B cell (primary cell): ENCODE data around the gene ACAD10. TPM values are rescaled to one million over a fixed set of nuclear protein-coding genes. Genes with fewer than 3 reads are reported as not detected.

Experiments
- ATAC-seq: fragments of 200-7000 bp; cut with Tn5 transposase; one replicate; pipeline ENCODE4 v1.10.0; 2021; ENCODE audit warnings: low read depth, mild to moderate bottlenecking, moderate number of reproducible peaks, moderate library complexity
- CTCF ChIA-PET: fragments of 350-600 bp; sonication (Branson Sonifier 250); formaldehyde crosslinking; loops from one replicate; lab custom pipeline; 2021; ENCODE audit warnings: antibody characterized with exemption, inconsistent platforms; lab: Charles Lee
- POLR2A ChIA-PET: fragments of 350-600 bp; sonication (Branson Sonifier 250); formaldehyde crosslinking; loops from one replicate; lab custom pipeline; 2021; ENCODE audit warnings: antibody characterized with exemption; lab: Charles Lee
- DNase-seq: peaks from one replicate; pipeline ENCODE4 v3.0.0; 2013
- H2AFZ ChIP-seq: 2 replicates; pipeline ENCODE4 v1.6.1; 2012; ENCODE audit warnings: mild to moderate bottlenecking, low read depth, low read length; ENCODE audit not compliant: insufficient read depth, poor library complexity, severe bottlenecking
- H3K27ac ChIP-seq, 2 donors: 1 replicate in 1 of 2; 2 replicates in 1 of 2; pipeline ENCODE4 v1.5.1; 2012 to 2013; ENCODE audit warnings: low read length in 2 of 2, mild to moderate bottlenecking in 2 of 2, moderate library complexity in 1 of 2
- H3K27me3 ChIP-seq, 4 experiments: fragments of 200-600 bp in 1 of 4; sonication (generic) in 1 of 4; replicated peaks in 1 of 4; 1 replicate in 2 of 4; 2 replicates in 2 of 4; pipeline versions ENCODE4 v1.6.1 to v1.7.0; 2013 to 2016; ENCODE audit warnings: low read length in 3 of 4, mild to moderate bottlenecking in 2 of 4, mixed read lengths in 1 of 4, moderate library complexity in 1 of 4; ENCODE audit not compliant: insufficient read depth in 4 of 4, control insufficient read depth in 3 of 4; ENCODE audit errors: control extremely low read depth in 1 of 4
- H3K36me3 ChIP-seq, 2 experiments: replicated peaks in 1 of 2; 1 replicate in 1 of 2; 2 replicates in 1 of 2; pipeline versions ENCODE4 v1.6.1 to v1.7.1; 2013; ENCODE audit warnings: low read length in 1 of 2; ENCODE audit not compliant: insufficient read depth in 2 of 2, control insufficient read depth in 1 of 2; ENCODE audit errors: control extremely low read depth in 1 of 2, extremely low read depth in 1 of 2
- H3K4me1 ChIP-seq, 2 donors: fragments of 200-600 bp in 1 of 2; sonication (generic) in 1 of 2; 1 replicate in 1 of 2; 2 replicates in 1 of 2; pipeline versions ENCODE4 v1.5.1 to v1.6.1; 2013 to 2017; ENCODE audit warnings: low read length in 2 of 2; ENCODE audit not compliant: control insufficient read depth in 2 of 2, insufficient read depth in 2 of 2
- H3K4me2 ChIP-seq: replicated peaks from 2 replicates; pipeline ENCODE3; 2012; ENCODE audit warnings: mild to moderate bottlenecking, low read depth, low read length; ENCODE audit not compliant: poor library complexity, severe bottlenecking
- H3K4me3 ChIP-seq, 5 experiments: fragments of 200-600 bp in 1 of 5; sonication (generic) in 1 of 5; 1 replicate in 3 of 5; 2 replicates in 2 of 5; pipeline versions ENCODE4 v1.5.1 to v1.7.0; 2011 to 2016; ENCODE audit warnings: low read length in 4 of 5, mild to moderate bottlenecking in 4 of 5, low read depth in 2 of 5, control low read depth in 1 of 5, moderate library complexity in 1 of 5; ENCODE audit not compliant: insufficient read depth in 1 of 5; ENCODE audit errors: control extremely low read depth in 1 of 5, extremely low read depth in 1 of 5
- H3K79me2 ChIP-seq: fragments of 200-600 bp; sonication (generic); one replicate; pipeline ENCODE4 v1.6.0; 2016; ENCODE audit warnings: low read length; ENCODE audit not compliant: control insufficient read depth, insufficient read depth
- H3K9ac ChIP-seq: fragments of 200-600 bp; sonication (generic); 2 replicates; pipeline ENCODE4 v1.6.1; 2017; ENCODE audit warnings: mild to moderate bottlenecking, low read length, moderate library complexity
- H3K9me3 ChIP-seq, 3 donors: one replicate each; pipeline versions ENCODE4 v1.6.1 to v1.7.1; 2013; ENCODE audit warnings: low read length in 2 of 3; ENCODE audit not compliant: control insufficient read depth in 2 of 3, insufficient read depth in 1 of 3; ENCODE audit errors: control extremely low read depth in 1 of 3
- H4K20me1 ChIP-seq: 2 replicates; pipeline ENCODE4 v1.6.0; 2012; ENCODE audit warnings: mild to moderate bottlenecking, low read length; ENCODE audit not compliant: insufficient read depth, control insufficient read depth, poor library complexity, severe bottlenecking
- H3K27ac Mint-ChIP-seq: one replicate; pipeline ENCODE4 v1.8.0; 2021; ENCODE audit warnings: mixed read lengths
- H3K27me3 Mint-ChIP-seq: one replicate; pipeline ENCODE4 v1.8.0; 2021; ENCODE audit warnings: mixed read lengths
- H3K4me1 Mint-ChIP-seq: one replicate; pipeline ENCODE4 v1.8.0; 2021; ENCODE audit warnings: mixed read lengths
- H3K4me3 Mint-ChIP-seq: one replicate; pipeline ENCODE4 v1.8.0; 2021; ENCODE audit warnings: mixed read lengths
- H3K9me3 Mint-ChIP-seq: one replicate; pipeline ENCODE4 v1.8.0; 2022; ENCODE audit warnings: mixed read lengths; ENCODE audit not compliant: insufficient read depth
- EZH2 ChIP-seq: IDR thresholded peaks from 2 replicates; pipeline ENCODE4 v1.6.1; 2012; ENCODE audit warnings: borderline replicate concordance, low read depth, mild to moderate bottlenecking, moderate library complexity, low read length; ENCODE audit not compliant: insufficient read depth, poor library complexity, severe bottlenecking
- WGBS: methylation state at CpG from one replicate; pipeline ENCODE4 v1.1.5; 2013; ENCODE audit warnings: missing lambda C conversion rate; ENCODE audit not compliant: insufficient coverage; 5-methylcytosine and 5-hydroxymethylcytosine counted together
- intact Hi-C: fragments of 100-400 bp; cut with micrococcal nuclease; formaldehyde crosslinking; loops from one replicate; pipeline ENCODE4 v1.10.0; 2022
- polyA plus RNA-seq: library from polyadenylated mRNA; depleted of rRNA; stranded (reverse); fragments of >200 nt; gene quantifications from 2 replicates; pipeline ENCODE4 v1.2.3, GENCODE V29; 2012
- total RNA-seq, 2 donors: library from RNA; stranded (reverse); fragments of 120-200 nt in 1 of 2; gene quantifications; 1 replicate in 1 of 2; 2 replicates in 1 of 2; pipeline versions ENCODE4 v1.2.3 to v1.2.4, GENCODE V29; 2013 to 2022
- TF ChIP-seq, protein P1 (sequence below): fragments of 200-600 bp; IDR thresholded peaks from one replicate; pipeline ENCODE4 v1.8.0; 2022; ENCODE audit warnings: antibody characterized with exemption, mild to moderate bottlenecking

The ACAD10 gene
- total and polyA plus RNA-seq, 2 donors (not counting 1 experiment from before 2014, with no cell fraction given): 38.1 to 48.6 TPM

DNA sequence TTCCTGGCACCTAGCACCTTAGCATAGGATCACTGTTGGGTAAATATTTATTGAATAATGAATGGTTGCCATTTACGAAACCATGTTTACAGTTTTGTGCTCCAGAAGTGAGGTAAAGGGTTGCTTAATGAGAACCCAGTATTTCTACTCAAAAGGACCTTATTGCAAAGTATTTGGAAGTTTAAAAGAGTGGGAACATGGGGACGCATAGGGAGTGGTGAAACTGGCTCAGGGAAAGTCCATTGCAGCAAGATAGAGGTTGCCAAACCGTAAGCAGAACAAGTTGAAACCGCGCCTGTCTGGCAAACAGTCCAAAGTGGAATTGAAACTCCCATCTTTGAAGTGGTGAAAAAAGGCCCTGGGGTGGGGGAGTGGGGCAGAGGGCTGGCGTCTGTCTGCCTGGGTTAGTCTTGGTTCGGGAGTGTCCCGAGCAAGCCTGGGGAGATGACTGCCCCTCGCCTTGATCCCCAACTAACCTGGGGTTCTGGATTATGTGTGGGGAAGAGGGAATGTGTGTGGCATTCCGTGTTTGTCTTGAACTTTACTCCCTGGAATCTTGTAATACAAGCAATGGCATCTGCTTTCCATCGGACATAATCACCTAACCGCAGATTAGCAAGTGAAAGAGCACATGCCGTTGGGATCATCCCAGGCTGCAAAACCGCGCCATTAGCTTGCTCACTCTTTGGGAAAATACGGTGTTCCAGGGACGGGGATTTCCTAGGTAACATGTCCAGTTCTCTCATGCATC, 88.1 kb downstream of the ACAD10 start:
- Histone ChIP-seq H3K4me1 (peaks cover 31 to 32% of the 10 kb centered on the region in 2 donors), H3K27ac (peak overlapping the region; percentile 50 to 97), H3K4me2 (peak overlapping the region; percentile 23), H2AFZ (no peak overlapping the region), H3K27me3 (no peaks in the 10 kb centered on the region), H3K79me2 (no peaks in the 10 kb centered on the region), H4K20me1 (no peaks in the 10 kb centered on the region), H3K9me3 (no peaks in the 10 kb centered on the region), H3K4me3 (no peak overlapping the region), H3K36me3 (no peaks in the 10 kb centered on the region), H3K9ac (no peak overlapping the region)
- ChIA-PET CTCF (interaction anchor here (0.8 to 2.8 kb wide), 5 partner anchors 7 to 21 kb away, joined by 3 to 29 read pairs (median 8); partner anchors contain the start of gene ALDH2), POLR2A (no interaction called here)
- peak overlapping the region; percentile 98 for H3K27ac Mint-ChIP-seq
- ATAC-seq (peak; percentile 43), DNase-seq (peak; percentile 63)
- no peaks in the 10 kb centered on the region for H3K27me3 Mint-ChIP-seq
- H3K4me3 Mint-ChIP-seq: peak overlapping the region; percentile 60
- intact Hi-C loops: loop anchor here (2.0 kb wide), 2 partner anchors 13 to 67 kb away; no protein-coding TSS in a partner anchor
- no peaks in the 10 kb centered on the region for H3K9me3 Mint-ChIP-seq
- peaks cover 38% of the 10 kb centered on the region for H3K4me1 Mint-ChIP-seq
- TF ChIP-seq, protein P1, sequence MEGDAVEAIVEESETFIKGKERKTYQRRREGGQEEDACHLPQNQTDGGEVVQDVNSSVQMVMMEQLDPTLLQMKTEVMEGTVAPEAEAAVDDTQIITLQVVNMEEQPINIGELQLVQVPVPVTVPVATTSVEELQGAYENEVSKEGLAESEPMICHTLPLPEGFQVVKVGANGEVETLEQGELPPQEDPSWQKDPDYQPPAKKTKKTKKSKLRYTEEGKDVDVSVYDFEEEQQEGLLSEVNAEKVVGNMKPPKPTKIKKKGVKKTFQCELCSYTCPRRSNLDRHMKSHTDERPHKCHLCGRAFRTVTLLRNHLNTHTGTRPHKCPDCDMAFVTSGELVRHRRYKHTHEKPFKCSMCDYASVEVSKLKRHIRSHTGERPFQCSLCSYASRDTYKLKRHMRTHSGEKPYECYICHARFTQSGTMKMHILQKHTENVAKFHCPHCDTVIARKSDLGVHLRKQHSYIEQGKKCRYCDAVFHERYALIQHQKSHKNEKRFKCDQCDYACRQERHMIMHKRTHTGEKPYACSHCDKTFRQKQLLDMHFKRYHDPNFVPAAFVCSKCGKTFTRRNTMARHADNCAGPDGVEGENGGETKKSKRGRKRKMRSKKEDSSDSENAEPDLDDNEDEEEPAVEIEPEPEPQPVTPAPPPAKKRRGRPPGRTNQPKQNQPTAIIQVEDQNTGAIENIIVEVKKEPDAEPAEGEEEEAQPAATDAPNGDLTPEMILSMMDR: no peak
- TF ChIP-seq EZH2: no peak
- WGBS: 61% methylated on average over 16 of the region's 17 CpGs
